ENCODE results near the gene NKX3-2.
"Not testable (repeated sequence)": the region's sequence is repeated elsewhere in the genome, so short reads cannot be mapped to it uniquely, and the experiment has no call there.

The NKX3-2 gene

GRCh38 chr4:13570916-13571315 is 26.6 kb upstream of the NKX3-2 start:
- no peak for DNase-seq (ENCODE audit: low read depth)
- TF ChIP-seq, protein P1, sequence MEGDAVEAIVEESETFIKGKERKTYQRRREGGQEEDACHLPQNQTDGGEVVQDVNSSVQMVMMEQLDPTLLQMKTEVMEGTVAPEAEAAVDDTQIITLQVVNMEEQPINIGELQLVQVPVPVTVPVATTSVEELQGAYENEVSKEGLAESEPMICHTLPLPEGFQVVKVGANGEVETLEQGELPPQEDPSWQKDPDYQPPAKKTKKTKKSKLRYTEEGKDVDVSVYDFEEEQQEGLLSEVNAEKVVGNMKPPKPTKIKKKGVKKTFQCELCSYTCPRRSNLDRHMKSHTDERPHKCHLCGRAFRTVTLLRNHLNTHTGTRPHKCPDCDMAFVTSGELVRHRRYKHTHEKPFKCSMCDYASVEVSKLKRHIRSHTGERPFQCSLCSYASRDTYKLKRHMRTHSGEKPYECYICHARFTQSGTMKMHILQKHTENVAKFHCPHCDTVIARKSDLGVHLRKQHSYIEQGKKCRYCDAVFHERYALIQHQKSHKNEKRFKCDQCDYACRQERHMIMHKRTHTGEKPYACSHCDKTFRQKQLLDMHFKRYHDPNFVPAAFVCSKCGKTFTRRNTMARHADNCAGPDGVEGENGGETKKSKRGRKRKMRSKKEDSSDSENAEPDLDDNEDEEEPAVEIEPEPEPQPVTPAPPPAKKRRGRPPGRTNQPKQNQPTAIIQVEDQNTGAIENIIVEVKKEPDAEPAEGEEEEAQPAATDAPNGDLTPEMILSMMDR (IDR thresholded peaks at IDR 0.05; ENCODE audit: low read length, missing control alignments) = no peak
- H3K4me3 ChIP-seq (replicated peaks; ENCODE audit: low read depth, low read length) = no peak overlapping the region

DNA sequence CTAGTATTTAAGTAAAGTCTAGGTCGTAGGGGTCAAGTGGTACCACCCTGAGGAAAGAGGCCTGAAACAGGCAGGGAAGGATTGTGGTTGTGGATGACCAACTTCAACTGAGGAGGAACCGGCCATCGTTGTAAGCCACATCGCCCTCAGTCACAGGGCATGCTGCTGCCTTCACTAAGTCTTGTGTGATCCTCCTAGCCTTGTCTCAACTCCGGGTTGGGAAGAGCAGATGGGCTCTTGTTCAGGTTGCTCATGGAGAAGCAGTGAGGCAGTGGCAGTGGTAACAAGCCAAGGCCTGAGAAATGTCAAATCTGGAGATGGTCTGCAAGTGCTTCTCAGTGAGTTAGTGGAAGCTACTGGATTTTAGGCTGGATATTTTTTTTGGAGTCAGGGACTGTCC is 22.8 kb upstream of the NKX3-2 start:
- H3K4me3 ChIP-seq (replicated peaks; ENCODE audit: low read depth, low read length) = no peak overlapping the region
- TF ChIP-seq, protein P1 (IDR thresholded peaks at IDR 0.05; ENCODE audit: low read length, missing control alignments) = no peak
- DNase-seq (ENCODE audit: low read depth) = no peak

DNA sequence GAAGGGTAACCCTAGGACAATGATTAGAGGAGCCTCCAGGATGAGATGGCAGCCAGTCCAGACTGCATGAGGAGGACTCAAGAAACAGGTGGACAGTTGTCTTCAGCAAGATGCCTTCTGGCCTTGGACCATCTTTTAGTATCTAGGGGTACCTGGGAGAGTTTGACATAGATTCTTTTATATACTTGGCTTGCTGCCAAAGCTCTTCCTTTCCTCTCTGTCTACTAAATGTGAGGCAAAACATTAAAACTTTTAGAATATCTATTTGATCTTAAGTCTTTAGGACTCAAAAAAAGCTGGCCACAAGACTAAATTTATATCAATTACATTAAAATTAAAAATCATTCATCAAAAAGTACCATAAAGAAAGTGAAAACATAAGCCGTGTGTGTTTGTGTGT is 18.6 kb upstream of the NKX3-2 start:
- DNase-seq (ENCODE audit: low read depth) = no peak
- TF ChIP-seq, protein P1 (IDR thresholded peaks at IDR 0.05; ENCODE audit: low read length, missing control alignments) = no peak
- no peak overlapping the region for H3K4me3 ChIP-seq (replicated peaks; ENCODE audit: low read depth, low read length)

DNA sequence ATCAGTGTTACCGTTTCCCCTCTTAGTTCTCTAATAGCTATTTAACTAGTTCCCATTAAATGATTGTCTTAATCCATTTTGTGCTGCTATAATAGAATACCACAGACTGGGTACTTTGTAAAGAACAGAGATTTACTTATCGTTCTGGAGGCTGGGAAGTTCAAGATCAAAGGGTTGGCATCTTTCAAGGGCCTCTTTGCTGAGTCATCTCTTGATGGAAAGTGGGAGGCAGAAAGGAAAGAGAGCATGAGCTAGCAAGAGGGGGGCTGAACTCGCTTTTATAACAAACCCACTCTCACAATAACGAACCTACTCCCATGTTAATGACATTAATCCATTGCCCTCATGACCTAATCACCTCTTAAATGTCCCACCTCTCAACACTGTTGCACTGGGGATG is 17.4 kb upstream of the NKX3-2 start:
- DNase-seq (ENCODE audit: low read depth) = no peak
- H3K4me3 ChIP-seq (replicated peaks; ENCODE audit: low read depth, low read length) = no peak overlapping the region
- TF ChIP-seq, protein P1 (IDR thresholded peaks at IDR 0.05; ENCODE audit: low read length, missing control alignments) = no peak

DNA sequence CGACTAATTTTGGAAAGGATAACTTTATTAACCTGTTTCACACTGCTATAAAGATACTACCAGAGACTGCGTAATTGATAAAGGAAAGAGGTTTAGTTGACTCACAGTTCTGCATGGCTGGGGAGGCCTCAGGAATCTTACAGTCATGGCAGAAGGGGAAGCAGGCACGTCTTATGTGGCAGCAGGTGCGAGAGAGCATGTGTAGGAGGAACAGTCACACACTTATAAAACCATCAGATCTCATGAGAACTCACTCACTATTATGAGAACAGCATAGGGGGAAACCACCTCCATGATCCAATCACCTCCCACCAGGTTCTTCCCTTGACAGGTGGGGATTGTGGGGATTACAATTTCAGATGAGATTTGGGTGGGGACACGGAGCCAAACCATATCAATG is 15.8 kb upstream of the NKX3-2 start:
- not testable (repeated sequence) for H3K4me3 ChIP-seq (replicated peaks; ENCODE audit: low read depth, low read length); DNase-seq (ENCODE audit: low read depth)

GRCh38 chr4:13559413-13559812 is 15.1 kb upstream of the NKX3-2 start:
- TF ChIP-seq, protein P1 (IDR thresholded peaks at IDR 0.05; ENCODE audit: low read length, missing control alignments) = no peak
- peak; percentile 68 for DNase-seq (ENCODE audit: low read depth)
- H3K4me3 ChIP-seq (replicated peaks; ENCODE audit: low read depth, low read length) = no peak overlapping the region

DNA sequence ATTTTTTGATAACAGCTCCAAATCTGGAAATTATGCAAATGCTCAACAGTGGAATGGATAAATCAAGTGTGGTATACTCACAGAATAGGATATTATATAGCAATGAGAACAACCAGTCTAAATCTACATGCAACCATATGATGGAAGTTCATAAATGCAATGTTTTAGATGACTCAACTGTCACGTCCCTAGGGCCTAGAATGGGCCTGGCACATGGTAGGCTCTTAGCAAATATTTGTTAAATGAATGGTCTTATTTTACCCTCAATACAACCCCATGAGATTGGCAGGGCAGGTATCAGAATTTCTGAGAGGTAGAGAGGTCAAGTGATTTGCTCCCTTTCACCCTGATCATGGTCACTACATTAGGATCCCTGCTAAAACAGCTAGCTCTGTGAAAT is 14.6 kb upstream of the NKX3-2 start:
- no peak overlapping the region for H3K4me3 ChIP-seq (replicated peaks; ENCODE audit: low read depth, low read length)
- TF ChIP-seq, protein P1 (IDR thresholded peaks at IDR 0.05; ENCODE audit: low read length, missing control alignments) = no peak
- DNase-seq (ENCODE audit: low read depth) = no peak

- TF ChIP-seq, protein P1 (IDR thresholded peaks at IDR 0.05; ENCODE audit: low read length, missing control alignments) = no peak
- H3K4me3 ChIP-seq (replicated peaks; ENCODE audit: low read depth, low read length) = no peak overlapping the region
- DNase-seq (ENCODE audit: low read depth) = no peak
These were observed 11.0 kb upstream of the NKX3-2 start for GRCh38 chr4:13555325-13555724.
